AG10803 (cell line): ENCODE measurements around the gene SLC35G2.
"Not testable (repeated sequence)": the region's sequence is repeated elsewhere in the genome, so short reads cannot be mapped to it uniquely, and the experiment has no call there.

Source experiments
- DNase-seq: peaks from one replicate; pipeline ENCODE4 v3.0.0; 2010; ENCODE audit warnings: low read depth
- H3K4me3 ChIP-seq: 2 replicates; pipeline ENCODE4 v1.5.1; 2011; ENCODE audit warnings: mild to moderate bottlenecking, low read length, control low read depth
- TF ChIP-seq, protein P1 (sequence below): conservative IDR thresholded peaks from 2 replicates; pipeline ENCODE4 v1.5.1; 2011; ENCODE audit warnings: mild to moderate bottlenecking, low read length, control low read depth, inconsistent platforms

The SLC35G2 gene

GRCh38 chr3:136861890-136862616 is 43.1 kb downstream of the SLC35G2 start, which contains the start of gene NCK1:
TSS of gene NCK1 (plus strand) at chr3:136862208. CDS start at chr3:136928002, 65,794 bp downstream.
- DNase-seq, result peak; percentile 98
- TF ChIP-seq, protein P1, sequence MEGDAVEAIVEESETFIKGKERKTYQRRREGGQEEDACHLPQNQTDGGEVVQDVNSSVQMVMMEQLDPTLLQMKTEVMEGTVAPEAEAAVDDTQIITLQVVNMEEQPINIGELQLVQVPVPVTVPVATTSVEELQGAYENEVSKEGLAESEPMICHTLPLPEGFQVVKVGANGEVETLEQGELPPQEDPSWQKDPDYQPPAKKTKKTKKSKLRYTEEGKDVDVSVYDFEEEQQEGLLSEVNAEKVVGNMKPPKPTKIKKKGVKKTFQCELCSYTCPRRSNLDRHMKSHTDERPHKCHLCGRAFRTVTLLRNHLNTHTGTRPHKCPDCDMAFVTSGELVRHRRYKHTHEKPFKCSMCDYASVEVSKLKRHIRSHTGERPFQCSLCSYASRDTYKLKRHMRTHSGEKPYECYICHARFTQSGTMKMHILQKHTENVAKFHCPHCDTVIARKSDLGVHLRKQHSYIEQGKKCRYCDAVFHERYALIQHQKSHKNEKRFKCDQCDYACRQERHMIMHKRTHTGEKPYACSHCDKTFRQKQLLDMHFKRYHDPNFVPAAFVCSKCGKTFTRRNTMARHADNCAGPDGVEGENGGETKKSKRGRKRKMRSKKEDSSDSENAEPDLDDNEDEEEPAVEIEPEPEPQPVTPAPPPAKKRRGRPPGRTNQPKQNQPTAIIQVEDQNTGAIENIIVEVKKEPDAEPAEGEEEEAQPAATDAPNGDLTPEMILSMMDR, result peak; percentile 21; the same call in 1 of the 2 replicates
- H3K4me3 ChIP-seq, result peak within 1 kb of the TSS; percentile 91

- TF ChIP-seq, protein P1, result no peak; the same call in 1 of the 2 replicates
- DNase-seq, result peak; percentile 58
- H3K4me3 ChIP-seq, result peak overlapping the region; percentile 91
These were observed 43.8 kb downstream of the SLC35G2 start for GRCh38 chr3:136862617-136863322.

DNA sequence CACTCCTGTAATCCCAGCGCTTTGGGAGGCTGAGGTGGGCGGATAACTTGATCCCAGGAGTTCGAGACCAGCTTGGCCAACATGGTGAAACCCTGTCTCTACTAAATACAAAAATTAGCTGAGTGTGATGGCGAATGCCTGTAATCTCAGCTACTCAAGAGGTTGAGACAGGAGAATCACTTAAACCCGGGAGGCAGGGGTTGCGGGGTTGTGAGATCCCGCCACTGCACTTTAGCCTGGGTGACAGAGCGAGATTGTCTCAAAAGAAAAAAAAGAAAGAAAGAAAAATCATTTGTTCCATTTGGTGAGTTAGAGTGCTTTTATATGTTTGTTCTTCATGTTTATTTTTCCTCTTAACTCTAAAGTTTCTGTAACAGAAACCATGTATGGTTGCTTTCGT is 50.4 kb downstream of the SLC35G2 start:
- DNase-seq, result no peak
- H3K4me3 ChIP-seq, result no peak overlapping the region
- TF ChIP-seq, protein P1, result no peak

- not testable (repeated sequence) for H3K4me3 ChIP-seq, DNase-seq
These were observed 53.3 kb downstream of the SLC35G2 start for GRCh38 chr3:136872258-136872657.

DNA sequence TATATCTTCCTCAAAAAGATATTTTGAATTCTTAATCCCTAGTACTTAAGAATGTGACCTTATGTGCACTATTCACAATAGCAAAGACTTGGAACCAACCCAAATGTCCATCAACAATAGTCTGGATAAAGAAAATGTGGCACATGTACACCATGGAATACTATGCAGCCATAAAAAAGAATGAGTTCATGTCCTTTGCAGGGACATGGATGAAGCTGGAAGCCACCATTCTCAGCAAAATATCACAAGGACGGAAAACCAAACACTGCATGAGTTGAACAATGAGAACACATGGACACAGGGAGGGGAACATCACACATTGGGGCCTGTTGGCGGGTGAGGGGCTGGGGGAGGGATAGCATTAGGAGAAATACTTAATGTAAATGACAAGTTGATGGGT is 60.6 kb downstream of the SLC35G2 start:
- H3K4me3 ChIP-seq, DNase-seq: not testable (repeated sequence)

GRCh38 chr3:136882571-136882970 is 63.6 kb downstream of the SLC35G2 start:
- no peak overlapping the region for H3K4me3 ChIP-seq
- DNase-seq, result no peak
- TF ChIP-seq, protein P1, result no peak

GRCh38 chr3:136883967-136884720 is 65.2 kb downstream of the SLC35G2 start:
- TF ChIP-seq, protein P1, result no peak
- H3K4me3 ChIP-seq, result no peak overlapping the region
- DNase-seq, result no peak
